Gastroesophageal sphincter (tissue), 4 donors: ENCODE results near the gene FGGY. TPM values are rescaled to one million over a fixed set of nuclear protein-coding genes. Genes with fewer than 3 reads are reported as not detected.

Experiments
- ATAC-seq: fragments of 150-250 bp; one replicate; pipeline ENCODE4 v1.9.1; 2016; ENCODE audit warnings: mild to moderate bottlenecking, moderate library complexity
- H3K27ac ChIP-seq, 4 donors: fragments of 200-600 bp; sonication (generic) in 3 of 4; 1 replicate in 3 of 4; 2 replicates in 1 of 4; pipeline ENCODE4 v1.5.1; 2016 to 2019
- H3K27me3 ChIP-seq: fragments of 200-600 bp; sonication (generic); one replicate; pipeline ENCODE4 v1.5.1; 2019
- H3K36me3 ChIP-seq, 2 donors: fragments of 200-600 bp; sonication (generic); one replicate each; pipeline ENCODE4 v1.5.1; 2019; ENCODE audit warnings: control low read depth in 1 of 2
- H3K4me1 ChIP-seq, 3 donors: fragments of 200-600 bp; sonication (generic); 1 replicate in 2 of 3; 2 replicates in 1 of 3; pipeline ENCODE4 v1.5.1; 2016 to 2019; ENCODE audit warnings: control low read depth in 2 of 3
- H3K4me3 ChIP-seq, 2 donors: fragments of 200-600 bp; sonication (generic); one replicate each; pipeline ENCODE4 v1.5.1; 2019; ENCODE audit warnings: mild to moderate bottlenecking in 1 of 2, moderate library complexity in 1 of 2
- H3K9me3 ChIP-seq, 3 donors: fragments of 200-600 bp; sonication (generic); one replicate each; pipeline ENCODE4 v1.5.1; 2017 to 2019; ENCODE audit warnings: control low read depth in 2 of 3
- CTCF ChIP-seq, 4 experiments: fragments of 200-600 bp in 2 of 4; fragments of 450-650 bp in 2 of 4; sonication (generic) in 1 of 4; IDR thresholded peaks; one replicate each; pipeline ENCODE4 v1.5.1; 2017 to 2019; ENCODE audit warnings: antibody characterized with exemption in 4 of 4, mild to moderate bottlenecking in 2 of 4, moderate library complexity in 2 of 4
- EP300 ChIP-seq: sonication (generic); formaldehyde crosslinking; IDR thresholded peaks from one replicate; pipeline ENCODE4 v1.6.1; 2017; ENCODE audit warnings: antibody characterized with exemption, mild to moderate bottlenecking
- POLR2A ChIP-seq, 2 donors: fragments of 450-650 bp; IDR thresholded peaks; one replicate each; pipeline ENCODE4 v1.6.1; 2017; ENCODE audit warnings: antibody characterized with exemption in 2 of 2, mild to moderate bottlenecking in 2 of 2, moderate library complexity in 1 of 2
- POLR2AphosphoS5 ChIP-seq: sonication (generic); formaldehyde crosslinking; IDR thresholded peaks from one replicate; pipeline ENCODE4 v1.6.1; 2017; ENCODE audit warnings: antibody characterized with exemption
- WGBS, 2 donors: methylation state at CpG; one replicate each; pipeline ENCODE4 v1.1.5; 2018; ENCODE audit warnings: low coverage in 1 of 2; 5-methylcytosine and 5-hydroxymethylcytosine counted together
- total RNA-seq, 4 donors: library from RNA; depleted of rRNA; stranded (reverse); fragments of >200 nt; gene quantifications; one replicate each; pipeline ENCODE4 v1.1.0, GENCODE V29; 2016

The FGGY gene
- total RNA-seq, 4 donors from 2014 or later: 19.0 to 29.6 (median 25.2) TPM

GRCh38 chr1:59653968-59654367 lies 357.1 kb downstream of the FGGY start:
- no peaks in the 10 kb centered on the region for H3K9me3 ChIP-seq
- H3K27ac ChIP-seq: no peak overlapping the region
- H3K4me1 ChIP-seq: no peaks in the 10 kb centered on the region
- H3K27me3 ChIP-seq: no peaks in the 10 kb centered on the region
- H3K4me3 ChIP-seq: no peak overlapping the region
- WGBS, 2 donors: 94 to 100% methylated on average over 1 to 2 of the region's 2 CpGs
- ATAC-seq: no peak
- no peaks in the 10 kb centered on the region for H3K36me3 ChIP-seq
- TF ChIP-seq POLR2A (IDR thresholded peaks at IDR 0.05) (no peak), EP300 (no peak), CTCF (IDR thresholded peaks at IDR 0.05) (no peak)

- H3K36me3 ChIP-seq: no peaks in the 10 kb centered on the region
- no peak overlapping the region for H3K27ac ChIP-seq
- H3K4me1 ChIP-seq: no peaks in the 10 kb centered on the region
- no peaks in the 10 kb centered on the region for H3K27me3 ChIP-seq
- H3K4me3 ChIP-seq: no peak overlapping the region
- no peak for TF ChIP-seq POLR2A (IDR thresholded peaks at IDR 0.05)
- TF ChIP-seq CTCF (IDR thresholded peaks at IDR 0.05): no peak
- TF ChIP-seq EP300: no peak
- TF ChIP-seq POLR2AphosphoS5: no peak
- H3K9me3 ChIP-seq: no peaks in the 10 kb centered on the region
- WGBS, 2 donors: 75 to 95% methylated on average over 1 to 3 of the region's 3 CpGs
- ATAC-seq: no peak
These were observed 361.1 kb downstream of the FGGY start for GRCh38 chr1:59657873-59658465.

- TF ChIP-seq CTCF (IDR thresholded peaks at IDR 0.05) (no peak), POLR2AphosphoS5 (no peak), EP300 (no peak), POLR2A (IDR thresholded peaks at IDR 0.05) (no peak)
- H3K36me3 ChIP-seq: no peaks in the 10 kb centered on the region
- H3K27ac ChIP-seq: no peak overlapping the region
- H3K9me3 ChIP-seq: no peaks in the 10 kb centered on the region
- peaks cover 0 to 2% (median 0%) of the 10 kb centered on the region in 3 donors for H3K4me1 ChIP-seq
- H3K4me3 ChIP-seq: no peak overlapping the region
- WGBS, 2 donors: 57 to 82% methylated on average over 5 to 6 of the region's 6 CpGs
- no peak for ATAC-seq
- H3K27me3 ChIP-seq: no peaks in the 10 kb centered on the region
These were observed 367.3 kb downstream of the FGGY start for GRCh38 chr1:59664166-59664565.

GRCh38 chr1:59666106-59666505 lies 369.2 kb downstream of the FGGY start:
- H3K36me3 ChIP-seq: no peaks in the 10 kb centered on the region
- H3K27ac ChIP-seq: no peak overlapping the region
- H3K27me3 ChIP-seq: no peaks in the 10 kb centered on the region
- H3K9me3 ChIP-seq: no peaks in the 10 kb centered on the region
- TF ChIP-seq CTCF (IDR thresholded peaks at IDR 0.05) (no peak), POLR2A (IDR thresholded peaks at IDR 0.05) (no peak), POLR2AphosphoS5 (no peak), EP300 (no peak)
- WGBS, 2 donors: 100% methylated on average over 1 of the region's 1 CpG
- no peak for ATAC-seq
- H3K4me1 ChIP-seq: peaks cover 2 to 13% (median 3%) of the 10 kb centered on the region in 3 donors
- no peak overlapping the region for H3K4me3 ChIP-seq

- no peaks in the 10 kb centered on the region for H3K36me3 ChIP-seq
- no peak for ATAC-seq
- no peaks in the 10 kb centered on the region for H3K9me3 ChIP-seq
- peaks cover 2 to 13% (median 4%) of the 10 kb centered on the region in 3 donors for H3K4me1 ChIP-seq
- no peaks in the 10 kb centered on the region for H3K27me3 ChIP-seq
- H3K4me3 ChIP-seq: no peak overlapping the region
- 100% methylated on average over 2 to 3 of the region's 3 CpGs for WGBS, 2 donors
- no peak for TF ChIP-seq POLR2A (IDR thresholded peaks at IDR 0.05)
- TF ChIP-seq CTCF (IDR thresholded peaks at IDR 0.05): no peak
- no peak for TF ChIP-seq POLR2AphosphoS5
- no peak for TF ChIP-seq EP300
- no peak overlapping the region for H3K27ac ChIP-seq
These were observed 370.1 kb downstream of the FGGY start for GRCh38 chr1:59667020-59667419.
